Inferior parietal cortex (tissue), 1 donor: Measurements from ENCODE around the gene INF2.
A peak's percentile ranks its signal among the peaks of the same experiment; 100 is the strongest.

Experiments used
- DNase-seq: peaks from one replicate; pipeline ENCODE4 v3.0.0-alpha.2; 2016; ENCODE audit errors: extremely low spot score

Gene INF2

DNA sequence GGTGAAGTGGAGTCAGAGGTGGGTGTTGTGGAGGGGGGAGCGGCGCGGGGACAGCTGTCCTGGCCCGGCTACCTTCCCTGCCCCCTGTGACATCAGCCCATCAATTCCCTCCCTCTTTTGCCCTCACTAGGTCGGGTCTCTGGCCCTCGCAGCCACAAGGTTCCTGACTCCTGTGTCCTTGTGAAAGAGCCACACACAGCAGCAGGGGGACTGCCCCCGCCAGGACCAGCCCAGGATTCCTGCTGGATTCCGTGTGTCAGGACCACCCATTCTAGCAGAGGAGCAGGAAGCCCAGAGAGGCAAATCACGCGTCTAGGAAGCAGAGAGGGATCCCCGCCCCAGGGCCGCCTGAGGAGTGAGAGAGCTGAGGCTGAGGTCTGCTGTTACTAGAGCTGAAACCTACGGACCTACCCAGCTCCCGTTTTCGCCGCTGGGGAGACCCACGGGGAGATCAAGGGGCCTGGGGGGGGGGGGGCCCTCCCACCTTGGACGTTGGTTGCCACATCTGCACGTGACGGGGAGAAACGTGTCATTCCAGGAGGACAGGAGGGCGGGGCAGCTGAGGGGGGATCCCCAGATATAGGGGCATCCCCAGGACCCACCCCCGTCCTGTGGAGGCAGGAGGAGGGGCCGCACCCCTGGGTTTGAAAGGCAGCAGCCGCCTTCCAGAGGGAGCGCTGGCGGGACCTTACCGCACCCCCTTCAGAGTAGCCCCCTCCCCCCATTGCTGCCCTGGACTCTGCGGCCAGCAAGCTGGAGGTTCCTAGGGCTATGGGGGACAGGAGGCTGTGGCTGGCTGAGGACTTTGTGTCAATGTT, 12.5 kb upstream of the INF2 start:
- DNase-seq: no peak

- DNase-seq: peak; percentile 71
These were observed 11.7 kb upstream of the INF2 start for GRCh38 chr14:104677512-104678332.

- DNase-seq: no peak
These were observed 11.1 kb upstream of the INF2 start for GRCh38 chr14:104678346-104678745.

DNA sequence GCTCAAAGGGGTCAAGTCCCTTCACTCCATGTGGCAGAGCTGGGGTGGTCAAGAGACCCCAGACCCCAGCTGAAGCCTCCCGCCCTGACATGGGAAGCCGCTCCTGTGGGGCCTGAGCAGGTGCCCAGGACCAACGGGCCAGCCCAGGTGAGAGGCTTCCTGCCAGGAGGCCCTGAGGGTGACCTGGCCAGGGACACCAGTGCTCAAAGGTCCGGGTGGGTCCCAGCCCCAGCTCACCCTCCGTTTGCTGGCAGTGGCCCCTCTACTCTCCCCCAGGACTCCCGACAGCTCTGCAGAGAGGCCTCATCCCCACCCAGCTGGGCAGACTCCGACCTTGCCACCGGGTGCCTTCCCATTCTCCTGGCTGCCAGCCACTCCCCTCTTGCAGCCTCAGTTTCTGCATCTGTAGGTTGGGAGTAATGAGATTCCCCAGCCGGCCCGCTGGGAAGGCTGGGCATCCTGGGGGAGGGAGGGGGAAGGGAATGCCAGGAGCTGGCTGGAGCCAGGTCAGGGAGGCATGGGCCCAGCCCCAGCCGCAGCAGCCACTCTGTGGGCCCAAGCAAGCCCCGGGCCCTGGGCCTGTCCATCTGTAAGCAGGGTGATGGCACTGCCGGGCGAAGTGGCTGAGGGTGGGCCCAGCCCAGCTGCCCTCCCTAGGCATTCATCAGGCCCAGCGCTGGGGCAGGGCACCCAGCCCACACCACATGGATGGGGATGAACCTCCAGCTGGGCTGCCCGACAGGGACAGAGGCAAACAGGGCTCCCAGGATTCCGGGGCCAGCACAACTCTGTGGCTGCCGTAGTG, 10.3 kb upstream of the INF2 start:
- no peak for DNase-seq

- no peak for DNase-seq
These were observed 9.2 kb upstream of the INF2 start for GRCh38 chr14:104680056-104680805.

DNA sequence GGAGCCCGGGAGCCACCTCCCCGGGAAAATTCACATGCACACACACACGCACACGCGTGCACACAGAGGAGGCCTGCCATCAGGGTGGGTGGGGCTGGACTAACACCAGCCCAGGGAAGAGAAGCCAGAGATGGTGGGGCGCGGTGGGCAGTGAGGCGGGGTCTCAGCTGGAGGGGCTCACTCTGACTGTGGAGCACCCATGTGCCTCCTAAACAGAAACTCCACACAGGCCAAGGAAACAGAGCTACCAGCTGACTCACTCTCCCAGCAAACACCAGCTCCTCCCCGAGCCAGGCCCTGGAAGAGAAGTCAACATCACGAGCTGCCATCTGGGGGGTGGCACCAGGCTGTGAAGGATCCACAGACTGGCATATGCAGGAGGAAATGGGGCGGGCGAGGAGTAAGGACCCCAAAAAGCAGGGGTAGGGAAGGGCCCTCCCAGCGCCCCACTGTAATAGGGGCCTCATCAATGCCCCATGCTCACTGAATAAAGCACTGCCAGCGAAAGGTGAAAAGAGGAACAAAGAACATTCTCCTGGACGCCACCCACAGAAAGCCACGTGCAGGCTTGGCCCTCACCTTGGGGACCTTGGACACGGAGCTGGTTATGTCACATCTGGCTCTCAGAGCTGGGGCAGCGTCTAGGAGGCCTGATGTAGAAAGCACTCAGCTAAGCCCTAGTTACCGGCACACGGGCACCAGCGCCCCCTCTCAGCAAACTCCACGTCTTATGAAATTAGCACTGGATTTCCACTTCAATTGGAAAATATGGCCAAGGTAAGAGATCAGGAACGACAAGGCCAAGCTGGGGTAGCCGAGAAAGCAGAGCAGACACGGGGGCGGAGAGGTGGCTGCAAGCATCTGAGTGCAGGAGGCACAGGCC, 8.4 kb upstream of the INF2 start:
- peak; percentile 83 for DNase-seq

DNA sequence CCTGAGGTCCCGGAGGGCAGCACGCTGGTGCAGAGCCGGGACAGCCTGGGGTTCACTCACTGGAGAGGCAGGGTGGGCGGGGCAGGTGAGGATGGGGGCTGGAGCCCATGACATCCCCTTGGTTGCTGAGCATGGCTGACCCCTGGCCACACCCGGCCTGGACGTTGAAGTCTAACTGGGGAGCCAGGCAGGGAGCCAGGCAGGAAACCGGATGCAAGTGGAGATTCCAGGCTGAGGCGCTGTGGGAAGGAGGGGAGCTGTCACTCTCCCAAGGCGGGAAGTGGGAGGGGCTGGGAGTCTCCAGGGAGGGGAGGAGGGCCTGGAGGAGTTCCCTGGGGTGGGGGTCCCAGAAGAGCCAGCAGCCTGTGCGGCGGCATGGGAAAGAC, 7.7 kb upstream of the INF2 start:
- DNase-seq: no peak

GRCh38 chr14:104682107-104682593, 7.3 kb upstream of the INF2 start:
- DNase-seq: no peak

GRCh38 chr14:104683653-104684448, 5.6 kb upstream of the INF2 start:
- no peak for DNase-seq

DNA sequence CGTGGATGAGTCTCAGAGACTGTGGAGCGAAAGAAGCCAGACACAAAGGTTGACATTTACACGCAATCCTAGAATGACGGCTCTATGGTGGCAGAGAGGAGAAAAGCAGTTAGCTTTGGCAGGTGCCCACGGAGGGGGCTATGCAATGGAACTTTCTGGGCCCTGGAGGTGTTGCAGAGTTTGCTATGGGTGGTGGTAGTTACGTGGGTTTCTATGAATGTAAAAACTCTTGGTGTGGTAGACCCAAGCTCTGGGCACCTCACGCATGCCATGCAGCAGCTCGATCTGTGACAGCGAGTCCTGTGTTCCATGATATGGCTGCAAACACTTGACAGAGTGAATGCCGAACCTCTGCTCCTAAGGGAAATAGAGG, 5.0 kb upstream of the INF2 start:
- DNase-seq: no peak

DNA sequence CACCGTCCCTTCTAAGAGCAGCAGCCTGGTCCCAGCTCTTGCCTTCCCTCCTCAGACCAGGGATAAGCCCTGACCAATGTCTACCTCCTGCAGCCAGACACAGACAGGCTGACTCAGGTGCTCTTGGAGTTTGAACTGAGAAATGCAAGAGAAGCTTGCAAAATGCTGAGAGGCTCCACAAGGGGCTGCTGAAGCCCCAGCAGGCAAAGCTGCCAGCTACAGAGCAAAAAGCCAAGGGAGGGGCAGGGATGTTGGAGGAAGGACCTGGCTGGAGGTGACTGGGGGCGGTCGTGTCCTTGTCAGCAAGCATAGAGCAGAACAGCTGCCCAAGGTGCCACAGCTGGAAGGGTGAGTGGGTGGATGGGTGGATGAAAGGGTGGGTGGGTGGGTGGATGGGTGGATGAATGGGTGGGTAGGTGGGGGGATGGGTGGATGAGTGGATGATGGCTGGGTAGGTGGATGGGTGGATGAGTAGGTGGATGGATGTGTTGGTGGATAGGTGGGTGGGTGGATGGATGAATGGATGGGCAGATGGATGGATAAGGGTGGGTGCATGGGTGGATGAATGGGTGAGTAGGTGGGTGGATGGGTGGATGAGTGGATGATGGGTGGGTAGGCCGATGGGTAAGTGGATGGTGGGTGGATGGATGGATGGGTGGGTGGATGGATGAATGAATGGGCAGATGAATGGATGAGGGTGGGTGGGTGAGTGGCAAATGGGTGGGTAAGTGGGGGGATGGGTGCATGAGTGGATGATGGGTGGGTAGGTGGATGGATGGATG, 4.0 kb upstream of the INF2 start:
- DNase-seq: no peak

GRCh38 chr14:104685998-104686610, 3.3 kb upstream of the INF2 start:
- no peak for DNase-seq

GRCh38 chr14:104686624-104687517, 2.5 kb upstream of the INF2 start:
- no peak for DNase-seq

DNA sequence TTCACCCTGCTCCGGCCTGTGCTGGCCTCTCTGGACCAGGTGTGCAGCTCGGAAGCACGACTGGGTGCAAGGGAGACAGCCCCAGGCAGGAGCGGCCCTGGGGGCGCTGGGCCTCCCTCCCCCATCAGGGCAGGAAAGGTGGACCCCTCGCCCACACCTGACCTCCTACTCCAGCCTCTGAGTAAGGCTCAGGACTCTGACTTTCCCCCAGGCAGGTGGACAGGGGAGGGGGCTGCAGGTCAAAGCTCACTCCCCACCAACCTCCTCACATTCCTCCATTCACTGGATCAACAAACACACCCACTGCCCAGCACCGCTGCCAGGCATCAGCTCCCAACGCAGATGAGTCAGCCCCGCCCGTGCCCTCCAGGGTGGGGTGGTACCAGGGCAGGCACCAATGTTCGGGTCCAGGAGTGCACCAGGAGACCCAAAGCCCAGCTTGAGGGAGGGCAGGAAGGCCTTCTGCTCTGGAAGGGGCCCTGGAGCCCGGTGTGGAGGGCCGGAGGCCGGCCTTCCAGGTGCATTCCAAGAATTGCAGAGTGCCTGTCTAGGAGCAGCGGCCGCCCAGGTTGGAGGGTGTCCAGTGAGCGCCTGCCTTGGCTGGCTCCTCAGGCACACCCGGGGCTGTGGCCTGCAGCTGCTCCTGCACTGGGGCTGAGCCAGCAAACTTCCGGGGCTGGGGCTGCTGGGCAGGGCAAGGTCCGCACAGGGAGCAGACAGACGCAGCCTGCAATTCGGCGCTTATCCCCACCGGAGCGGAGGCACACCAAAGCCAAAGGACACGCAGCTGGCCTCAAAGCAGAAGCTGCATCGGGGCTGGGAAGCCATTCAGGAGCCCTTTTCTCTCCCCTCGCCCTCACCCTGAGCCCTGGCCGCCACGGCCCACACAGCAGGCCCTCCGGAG, 1.6 kb upstream of the INF2 start:
- no peak for DNase-seq

DNA sequence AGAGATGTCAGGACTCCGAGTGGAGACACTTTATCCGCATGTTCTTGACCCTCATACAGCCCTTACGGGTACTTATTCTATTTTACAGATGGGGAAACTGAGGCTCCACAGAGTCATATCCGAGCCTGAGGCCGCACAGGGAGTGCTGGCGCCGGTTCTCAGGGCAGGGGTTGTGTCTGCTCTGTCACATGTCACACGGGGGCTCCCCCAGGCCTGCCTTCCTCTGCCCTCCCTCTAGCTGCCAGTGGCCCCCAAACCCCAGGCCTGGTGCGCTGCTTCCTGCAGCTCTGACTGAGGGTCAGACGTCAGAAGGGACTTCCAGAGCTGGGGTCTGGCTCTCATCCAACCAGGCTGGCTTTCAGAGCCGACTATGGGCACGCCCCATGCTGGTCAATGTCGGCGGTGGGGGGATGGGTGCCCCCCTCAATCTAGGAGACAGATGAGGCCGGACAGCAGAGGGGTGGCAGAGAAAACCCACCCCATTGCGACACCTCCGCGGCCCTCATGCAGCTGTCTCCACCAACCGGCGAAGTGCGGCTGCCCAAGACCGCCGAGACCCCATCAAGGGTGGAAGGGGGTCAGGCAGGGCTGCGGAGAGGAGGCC, 811 bp upstream of the INF2 start:
- no peak for DNase-seq
